IMR-90 (cell line): ENCODE results near the gene ANKRD42.
A peak's percentile ranks its signal among the peaks of the same experiment; 100 is the strongest.

ENCODE experiments used
- CHD1 ChIP-seq: IDR thresholded peaks from 2 replicates; pipeline ENCODE4 v1.6.1; 2012; ENCODE audit warnings: low read depth, low read length, improper control_type of control experiment
- CTCF ChIP-seq: conservative IDR thresholded peaks from 2 replicates; pipeline ENCODE4 v1.5.1; 2012; ENCODE audit warnings: mild to moderate bottlenecking, low read depth, low read length, improper control_type of control experiment
- MAFK ChIP-seq: IDR thresholded peaks from 2 replicates; pipeline ENCODE4 v1.6.1; 2012; ENCODE audit warnings: low read depth, low read length, improper control_type of control experiment
- MAZ ChIP-seq: IDR thresholded peaks from 2 replicates; pipeline ENCODE4 v1.6.1; 2012; ENCODE audit warnings: low read depth, mild to moderate bottlenecking, low read length, improper control_type of control experiment, moderate library complexity, borderline replicate concordance
- MXI1 ChIP-seq: IDR thresholded peaks from 2 replicates; pipeline ENCODE4 v1.6.1; 2012; ENCODE audit warnings: low read depth, mild to moderate bottlenecking, low read length, moderate library complexity, borderline replicate concordance
- POLR2A ChIP-seq: IDR thresholded peaks from 2 replicates; pipeline ENCODE4 v1.6.1; 2012; ENCODE audit warnings: mild to moderate bottlenecking, low read depth, low read length
- RAD21 ChIP-seq: IDR thresholded peaks from 2 replicates; pipeline ENCODE4 v1.6.1; 2012; ENCODE audit warnings: low read length, improper control_type of control experiment
- RCOR1 ChIP-seq: IDR thresholded peaks from 2 replicates; pipeline ENCODE4 v1.6.1; 2012; ENCODE audit warnings: mild to moderate bottlenecking, low read length, improper control_type of control experiment; ENCODE audit not compliant: insufficient replicate concordance
- SMC3 ChIP-seq: fragments of 150-350 bp; IDR thresholded peaks from 2 replicates; pipeline ENCODE4 v1.6.1; 2016; ENCODE audit warnings: low read depth, mild to moderate bottlenecking, antibody characterized with exemption, low read length, moderate library complexity
- USF2 ChIP-seq: fragments of 150-350 bp; IDR thresholded peaks from 2 replicates; pipeline ENCODE4 v1.6.1; 2017; ENCODE audit warnings: mild to moderate bottlenecking, antibody characterized with exemption, low read length, low read depth

- TF ChIP-seq CTCF (no peak), MXI1 (no peak), RAD21 (no peak), MAZ (no peak), MAFK (no peak), CHD1 (no peak), POLR2A (peak; percentile 34; the same call in 1 of the 2 replicates), SMC3 (no peak), USF2 (no peak), RCOR1 (no peak)
Measured at GRCh38 chr11:83159902-83160865, 33.3 kb upstream of the ANKRD42 start.
